HG02840 (cell line): Measurements from ENCODE around the gene TRIP10.

ENCODE experiments used
- ATAC-seq: cut with Tn5 transposase; IDR thresholded peaks from one replicate; pipeline ENCODE4 v1.9.1; 2021; ENCODE audit warnings: mild to moderate bottlenecking, moderate library complexity, moderate number of reproducible peaks; ENCODE audit not compliant: unreplicated experiment, low FRiP score

TRIP10 gene

DNA sequence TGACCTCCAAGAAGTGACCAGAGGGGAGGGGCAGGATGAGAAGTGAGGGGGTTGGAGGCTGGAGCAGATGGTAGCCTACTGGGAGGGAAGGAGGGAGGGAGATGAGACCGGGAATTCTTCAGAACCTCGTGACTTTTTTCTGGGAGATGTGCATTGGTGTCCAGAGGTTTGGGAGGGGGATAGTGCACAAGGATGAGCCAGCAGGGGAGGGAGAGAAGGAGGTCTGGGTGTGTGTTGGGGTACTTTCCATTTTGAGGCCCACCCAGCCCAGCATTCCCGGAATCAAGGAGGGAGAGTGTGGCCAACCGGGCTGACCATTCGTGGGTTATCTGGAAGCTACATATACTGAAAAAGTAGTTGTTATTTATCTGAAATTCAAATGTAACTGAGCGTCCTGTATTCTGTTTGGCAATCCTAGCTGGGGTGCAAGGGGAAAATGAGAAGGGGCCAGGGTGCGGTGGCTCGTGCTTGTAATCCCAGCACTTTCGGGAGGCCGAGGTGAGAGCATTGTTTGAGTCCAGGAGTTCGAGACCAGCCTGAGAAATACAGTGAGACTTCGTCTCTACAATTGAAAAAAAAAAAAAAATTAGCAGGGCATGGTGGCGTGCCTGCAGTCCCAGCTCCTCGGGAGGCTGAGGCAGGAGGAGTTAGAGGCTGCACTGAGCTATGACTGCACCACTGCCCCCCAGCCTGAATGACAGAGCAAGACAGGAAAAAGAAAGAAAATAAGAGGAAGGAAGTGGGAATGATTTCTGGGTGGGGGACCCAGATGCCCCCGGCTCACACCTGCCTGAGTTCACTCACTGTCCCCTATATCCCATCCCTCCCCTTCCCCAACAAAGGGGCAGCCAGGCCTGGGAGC, 14.6 kb upstream of the TRIP10 start:
- no peak for ATAC-seq

DNA sequence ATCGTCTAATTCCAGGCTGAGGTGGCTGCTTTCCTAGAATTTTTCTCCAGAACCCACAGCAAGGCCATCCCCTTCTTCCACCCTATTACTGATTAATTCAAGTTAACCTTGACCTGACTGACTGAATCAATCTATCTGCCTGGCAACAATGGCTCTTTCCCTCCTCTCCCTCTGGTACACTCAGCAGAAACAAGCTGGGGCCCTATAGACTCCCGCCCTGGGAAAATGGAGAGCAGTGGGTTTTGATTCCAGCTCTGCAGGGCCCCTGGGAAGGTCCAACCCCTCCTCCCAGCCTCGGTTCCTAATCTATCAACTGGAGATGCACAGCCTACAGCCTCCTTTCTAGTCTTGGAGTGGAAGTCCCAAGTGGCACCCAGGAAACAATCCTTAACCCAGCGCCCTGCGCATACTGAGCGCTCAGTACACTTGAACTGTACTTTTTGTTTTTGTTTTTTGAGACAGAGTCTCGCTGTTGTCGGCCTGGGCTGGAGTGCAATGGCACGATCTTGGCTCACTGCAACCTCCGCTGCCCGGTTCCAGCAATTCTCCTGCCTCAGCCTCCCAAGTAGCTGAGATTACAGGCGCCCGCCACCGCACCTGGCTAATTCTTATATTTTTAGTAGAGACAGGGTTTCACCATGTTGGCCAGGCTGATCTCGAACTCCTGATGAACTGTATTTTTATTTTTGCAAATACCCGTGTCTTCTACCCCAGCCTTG, 13.8 kb upstream of the TRIP10 start:
- no peak for ATAC-seq

DNA sequence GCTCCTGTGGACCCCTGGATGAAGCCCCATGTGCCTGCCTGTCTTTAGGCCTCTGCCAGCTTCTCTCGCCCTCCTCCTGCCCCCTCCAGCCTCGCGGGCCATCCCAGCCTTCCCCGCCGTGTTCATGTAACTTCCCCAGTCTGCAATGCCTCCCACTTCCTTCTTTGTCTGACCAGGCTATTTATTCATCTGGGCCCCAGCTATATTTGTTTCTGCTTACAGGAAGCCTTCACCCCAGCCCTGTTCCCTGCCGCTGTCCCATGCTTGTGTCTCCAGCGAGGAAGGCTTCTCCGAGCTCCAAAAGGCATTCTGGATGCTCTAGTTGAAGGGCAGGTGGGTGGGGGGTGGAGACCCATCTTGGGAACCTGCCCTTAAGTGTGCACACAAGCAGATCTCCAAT, 11.1 kb upstream of the TRIP10 start:
- no peak for ATAC-seq

DNA sequence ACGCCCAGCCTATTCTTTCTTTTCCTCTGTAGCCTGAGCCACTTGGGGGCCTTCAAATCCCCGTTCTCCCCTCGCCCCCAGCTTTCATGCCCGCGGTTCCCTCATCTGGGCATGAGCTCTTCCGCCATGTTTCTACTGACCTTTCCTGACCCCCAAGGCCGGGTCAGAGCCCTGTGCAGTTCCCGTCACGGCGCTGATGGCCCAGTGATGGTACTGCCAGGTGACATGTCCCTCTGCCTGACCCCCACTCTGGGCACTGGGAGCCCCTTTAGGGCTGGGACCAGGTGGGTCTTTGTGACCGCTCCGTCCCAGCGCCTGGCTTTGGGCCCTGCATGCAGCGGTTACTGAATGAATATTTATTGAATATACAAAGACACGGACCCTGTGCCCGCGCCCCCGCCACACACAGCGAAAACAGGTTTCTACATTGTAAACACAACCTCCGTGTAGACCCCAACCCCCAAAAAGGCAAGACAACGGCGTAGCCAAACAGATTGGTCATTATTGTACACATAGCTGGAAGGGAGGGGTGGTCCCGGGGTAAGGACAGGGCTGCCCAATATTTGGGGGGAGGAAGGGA, 9.8 kb upstream of the TRIP10 start:
- no peak for ATAC-seq

DNA sequence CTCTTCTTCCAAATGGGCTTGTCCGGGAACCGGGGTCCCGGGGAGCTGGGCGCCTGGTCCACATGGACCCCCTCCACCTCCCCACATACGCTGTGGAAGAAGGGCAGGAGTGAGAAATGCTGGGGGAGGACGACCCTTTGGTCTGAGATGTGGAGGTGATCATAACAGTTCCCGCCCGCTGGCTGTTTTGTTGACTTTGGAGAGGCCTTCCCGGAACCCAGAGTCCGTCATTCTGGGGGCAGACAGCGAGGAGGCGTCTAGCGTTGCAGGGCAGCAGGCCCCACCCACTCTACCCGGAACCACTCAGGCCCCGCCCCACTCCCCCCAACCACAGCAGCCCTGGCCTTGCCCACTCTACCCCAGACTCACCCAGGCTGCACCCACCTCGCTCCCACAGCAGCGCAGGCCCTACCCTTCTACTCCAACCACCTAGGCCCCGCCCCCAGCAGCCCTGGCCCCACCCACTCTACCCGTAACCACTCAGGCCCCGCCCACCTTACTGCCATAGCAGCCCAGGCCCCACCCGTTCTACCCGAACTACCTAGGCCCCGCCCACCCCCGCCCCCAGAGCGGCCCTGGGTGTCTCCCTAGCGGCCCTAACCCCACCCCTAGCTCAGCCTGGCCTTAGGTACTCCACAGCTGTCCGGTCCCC, 9.2 kb upstream of the TRIP10 start:
- no peak for ATAC-seq

DNA sequence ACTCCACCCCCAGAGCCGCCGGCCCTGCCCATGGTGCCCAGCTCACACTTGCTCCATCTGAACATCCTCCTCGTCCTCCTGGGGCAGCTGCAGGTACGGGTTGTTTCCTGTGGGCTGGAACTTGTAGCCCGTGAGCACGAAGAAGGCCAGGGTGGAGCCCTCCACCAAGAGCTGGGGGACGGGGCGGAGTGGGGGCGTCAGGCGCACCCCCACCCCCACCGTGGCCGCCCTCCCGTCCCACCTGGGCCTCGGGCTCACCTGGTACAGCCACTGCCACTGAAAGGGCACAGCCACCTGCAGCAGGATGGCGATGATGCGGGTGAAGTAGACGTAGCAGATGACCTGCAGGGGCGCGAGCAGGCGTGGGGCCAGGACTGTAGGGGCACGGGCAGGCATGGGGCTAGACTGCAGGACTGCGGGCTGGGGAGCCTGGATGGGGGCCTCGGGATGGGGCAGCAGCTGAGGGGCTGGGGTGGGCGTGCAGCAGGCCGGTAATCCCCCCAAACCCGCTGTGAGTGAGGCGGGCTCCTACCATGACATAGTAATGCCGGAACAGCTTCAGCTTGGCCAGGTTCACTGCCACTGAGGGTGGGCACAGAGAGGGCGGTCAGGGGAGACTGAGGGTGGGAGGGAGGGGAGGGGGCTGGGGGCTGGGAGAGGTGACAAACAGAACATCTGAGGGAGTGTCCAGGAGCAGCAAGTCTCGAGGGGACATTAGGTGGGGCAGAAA, 8.4 kb upstream of the TRIP10 start:
- no peak for ATAC-seq

GRCh38 chr19:6731822-6732221, 7.7 kb upstream of the TRIP10 start:
- ATAC-seq, result no peak

DNA sequence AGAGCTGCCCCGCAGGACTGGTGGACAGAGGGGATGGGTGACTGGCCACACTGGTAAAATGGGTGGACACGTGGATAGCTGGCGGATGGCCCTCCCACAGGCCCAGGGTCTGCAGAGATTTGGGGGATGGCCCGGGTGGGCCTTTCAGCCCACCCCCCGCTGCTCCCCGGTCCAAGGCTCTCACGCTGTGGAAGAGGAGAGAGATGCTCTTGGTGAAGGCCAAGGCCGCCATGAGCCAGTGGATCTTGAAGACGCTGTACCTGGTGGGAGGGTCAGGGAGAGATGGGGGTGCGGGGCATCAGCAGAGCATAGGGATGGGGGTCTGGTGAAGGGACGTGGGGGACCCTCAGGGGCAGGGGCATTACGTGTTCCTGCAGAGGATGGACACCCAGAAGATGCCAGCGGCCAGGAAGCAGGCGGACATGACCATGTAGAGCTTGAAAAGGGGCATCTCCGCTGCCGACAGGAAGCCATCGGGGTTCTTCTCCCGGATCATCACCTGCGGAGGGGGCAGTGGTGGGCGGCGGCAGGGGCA, 6.6 kb upstream of the TRIP10 start:
- no peak for ATAC-seq

- no peak for ATAC-seq
Measured at GRCh38 chr19:6733338-6734095, 6.0 kb upstream of the TRIP10 start.

DNA sequence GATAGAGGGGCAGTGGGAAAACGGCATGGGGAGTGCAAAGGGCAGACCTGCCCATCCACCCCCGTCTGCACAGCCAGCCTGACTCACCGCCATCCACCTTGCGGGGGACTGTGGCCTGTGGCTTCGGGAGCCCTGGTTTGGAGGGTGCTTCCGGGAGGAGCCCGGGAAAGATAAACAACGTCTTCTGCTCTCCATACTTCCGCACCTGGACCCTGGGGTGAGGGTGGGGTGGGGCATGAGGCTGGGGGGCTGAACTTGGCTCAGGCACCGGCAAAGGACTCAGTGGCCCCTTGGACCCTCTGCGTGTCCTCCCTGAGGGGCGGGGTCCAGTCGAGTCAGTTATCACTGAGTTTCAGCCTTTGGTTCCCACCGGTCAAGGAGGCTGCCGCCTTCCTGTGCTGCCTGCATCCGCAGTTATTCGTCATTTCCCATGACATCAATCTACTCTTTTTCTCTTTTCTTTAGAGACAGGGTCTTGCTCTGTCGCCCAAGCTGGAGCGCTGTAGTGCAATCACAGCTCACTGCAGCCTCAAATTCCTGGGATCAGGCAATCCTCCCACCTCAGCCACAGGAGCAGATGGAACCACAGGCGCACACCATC, 5.3 kb upstream of the TRIP10 start:
- ATAC-seq, result no peak

DNA sequence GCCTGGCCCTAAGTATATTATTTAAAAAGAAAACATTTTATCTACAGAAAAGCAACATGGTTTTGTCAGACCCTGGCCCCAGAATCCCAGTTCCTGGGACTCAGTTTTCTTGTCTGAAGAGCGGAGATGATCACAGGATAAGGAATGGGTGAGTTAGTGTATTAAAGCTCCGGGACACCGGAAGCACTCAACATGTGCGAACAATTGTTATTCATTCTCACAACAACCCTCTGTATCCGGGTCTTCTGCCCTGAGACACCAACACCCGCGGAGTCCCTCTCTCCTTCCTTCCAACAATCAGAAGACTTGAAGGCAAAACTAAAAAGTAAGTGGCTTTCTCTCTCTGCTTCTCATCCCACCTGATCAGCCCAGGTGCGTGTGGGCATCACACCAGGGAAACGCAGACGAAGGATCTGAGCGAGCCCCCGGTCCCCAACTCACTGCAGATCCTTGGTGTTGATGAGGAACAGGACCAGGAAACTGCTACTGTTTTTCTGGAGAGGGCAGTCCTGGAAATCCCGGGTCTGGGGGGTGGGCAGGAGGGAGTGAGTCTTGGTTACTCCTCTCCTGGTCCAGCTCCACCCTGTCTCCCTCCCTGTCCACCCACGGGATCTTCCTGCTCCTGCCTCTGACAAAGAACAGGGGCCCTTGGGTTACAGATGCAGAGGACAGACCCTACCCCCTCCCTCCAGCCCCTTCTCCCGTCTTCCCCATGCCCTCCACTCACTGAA, 4.1 kb upstream of the TRIP10 start:
- no peak for ATAC-seq

GRCh38 chr19:6736169-6736916, 3.1 kb upstream of the TRIP10 start:
- no peak for ATAC-seq

DNA sequence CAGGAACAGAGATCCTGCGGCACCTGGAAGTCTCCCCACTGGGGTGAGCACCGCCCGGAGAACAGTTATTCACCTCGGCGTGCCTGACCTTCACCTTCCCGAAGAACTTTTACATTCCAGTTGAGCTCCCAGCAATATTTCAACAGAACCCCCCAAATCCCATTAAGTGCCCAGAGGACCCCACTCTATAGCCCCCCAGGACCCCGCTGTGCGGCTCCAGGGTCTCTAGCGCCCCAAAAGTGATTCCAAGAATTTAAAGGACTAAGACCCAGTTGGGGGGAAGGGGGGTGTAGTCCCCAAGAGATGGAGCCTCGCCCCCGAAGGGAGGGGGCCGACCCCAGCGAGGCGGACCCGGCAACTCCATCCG, 2.6 kb upstream of the TRIP10 start:
- no peak for ATAC-seq

- ATAC-seq, result peak; percentile 63
Measured at GRCh38 chr19:6737284-6737872, 2.1 kb upstream of the TRIP10 start, which contains the start of gene GPR108. TSS of gene GPR108 (minus strand) at chr19:6737580. CDS start at chr19:6737576, 4 bp downstream.

GRCh38 chr19:6737873-6738786, 1.4 kb upstream of the TRIP10 start:
- no peak for ATAC-seq

DNA sequence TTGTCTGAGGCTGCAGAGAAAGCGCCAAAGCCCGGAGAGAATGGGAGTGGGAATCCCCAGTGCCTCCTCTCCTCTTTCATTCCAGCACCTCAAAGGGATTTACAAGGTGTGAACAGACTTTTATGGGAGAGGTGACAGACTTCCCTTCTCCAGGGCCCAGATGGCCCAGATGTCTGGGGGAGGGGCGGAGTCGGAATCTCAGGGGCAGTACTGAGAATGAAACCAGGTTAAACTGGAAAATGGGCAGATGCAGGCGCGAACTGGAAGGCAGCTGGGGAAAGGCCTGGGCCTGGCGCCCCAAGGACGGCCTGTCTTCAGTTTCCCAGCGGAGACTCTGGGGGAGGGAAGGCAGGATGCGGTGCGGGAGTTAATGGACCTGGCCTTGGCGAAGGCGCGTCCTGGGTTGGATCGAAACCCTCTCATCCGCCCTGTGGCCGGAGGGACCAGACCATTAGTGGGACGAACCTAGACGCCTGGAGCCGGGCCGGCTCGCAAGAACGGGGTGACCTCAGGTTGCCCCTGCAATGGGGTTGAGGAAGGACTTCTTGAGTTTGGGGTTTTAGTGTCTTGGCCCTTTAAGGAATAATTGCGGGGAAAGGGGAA, 592 bp upstream of the TRIP10 start:
- no peak for ATAC-seq
